Amygdala (tissue), 56 donors: ENCODE results near the gene VAMP4.
"Not testable (repeated sequence)": the region's sequence is repeated elsewhere in the genome, so short reads cannot be mapped to it uniquely, and the experiment has no call there.

Experiments used
- DNase-seq, 56 donors: peaks; one replicate each; lab custom pipeline; 2025; lab: John Stamatoyannopoulos, UW

VAMP4 gene

GRCh38 chr1:171707583-171707982, 34.3 kb downstream of the VAMP4 start:
- no peak for DNase-seq

GRCh38 chr1:171702598-171702997, 39.3 kb downstream of the VAMP4 start:
- no peak for DNase-seq

- DNase-seq: peak in 1 of 56 donors; percentile 0
Measured at GRCh38 chr1:171699531-171699930, 42.3 kb downstream of the VAMP4 start.

GRCh38 chr1:171695772-171696171, 46.1 kb downstream of the VAMP4 start:
- not testable (repeated sequence) for DNase-seq

- not testable (repeated sequence) for DNase-seq
Measured at GRCh38 chr1:171693541-171693940, 48.3 kb downstream of the VAMP4 start.

GRCh38 chr1:171683870-171684269, 58.0 kb downstream of the VAMP4 start:
- DNase-seq: no peak

- DNase-seq: no peak
Measured at GRCh38 chr1:171680339-171680738, 61.5 kb downstream of the VAMP4 start.

- DNase-seq: no peak
Measured at GRCh38 chr1:171676823-171677222, 65.0 kb downstream of the VAMP4 start.

- no peak for DNase-seq
Measured at GRCh38 chr1:171674431-171675405, 67.1 kb downstream of the VAMP4 start.

- no peak for DNase-seq
Measured at GRCh38 chr1:171670739-171671138, 71.1 kb downstream of the VAMP4 start.

- DNase-seq: no peak
Measured at GRCh38 chr1:171668372-171668771, 73.5 kb downstream of the VAMP4 start.

- no peak for DNase-seq
Measured at GRCh38 chr1:171666114-171666769, 75.6 kb downstream of the VAMP4 start.

GRCh38 chr1:171664976-171665375, 76.9 kb downstream of the VAMP4 start:
- no peak for DNase-seq

GRCh38 chr1:171663854-171664575, 77.8 kb downstream of the VAMP4 start:
- no peak for DNase-seq

GRCh38 chr1:171663036-171663853, 78.6 kb downstream of the VAMP4 start:
- DNase-seq: no peak

- no peak for DNase-seq
Measured at GRCh38 chr1:171661076-171661650, 80.7 kb downstream of the VAMP4 start.

- DNase-seq: not testable (repeated sequence)
Measured at GRCh38 chr1:171656206-171656605, 85.7 kb downstream of the VAMP4 start.

GRCh38 chr1:171655746-171656116, 86.1 kb downstream of the VAMP4 start:
- no peak for DNase-seq

- DNase-seq: peak in 14 of 56 donors; percentile 2 to 55 (median 13)
Measured at GRCh38 chr1:171654942-171655745, 86.7 kb downstream of the VAMP4 start.
